ENCODE measurements around the gene ADAMTS4.

DNA sequence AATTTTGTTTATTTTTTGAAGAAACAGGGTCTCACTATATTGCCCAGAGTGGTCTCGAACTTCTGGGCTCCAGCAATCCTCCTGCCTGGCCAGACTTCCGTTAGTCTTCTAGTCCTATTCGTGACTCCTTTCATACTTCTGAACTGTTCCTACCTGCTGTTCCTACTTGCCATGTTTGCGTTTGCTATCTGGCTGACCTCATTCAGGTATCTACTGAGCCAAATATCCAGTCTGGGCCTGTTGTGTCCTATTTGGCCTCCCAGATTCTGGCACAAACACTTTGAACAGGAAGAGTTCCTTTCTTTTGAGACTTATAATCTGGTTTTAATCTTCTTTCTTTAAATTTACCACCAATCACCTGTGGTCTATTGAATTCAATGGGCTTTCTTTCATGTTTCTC, 46.0 kb upstream of the ADAMTS4 start:
- TF ChIP-seq, protein P1, sequence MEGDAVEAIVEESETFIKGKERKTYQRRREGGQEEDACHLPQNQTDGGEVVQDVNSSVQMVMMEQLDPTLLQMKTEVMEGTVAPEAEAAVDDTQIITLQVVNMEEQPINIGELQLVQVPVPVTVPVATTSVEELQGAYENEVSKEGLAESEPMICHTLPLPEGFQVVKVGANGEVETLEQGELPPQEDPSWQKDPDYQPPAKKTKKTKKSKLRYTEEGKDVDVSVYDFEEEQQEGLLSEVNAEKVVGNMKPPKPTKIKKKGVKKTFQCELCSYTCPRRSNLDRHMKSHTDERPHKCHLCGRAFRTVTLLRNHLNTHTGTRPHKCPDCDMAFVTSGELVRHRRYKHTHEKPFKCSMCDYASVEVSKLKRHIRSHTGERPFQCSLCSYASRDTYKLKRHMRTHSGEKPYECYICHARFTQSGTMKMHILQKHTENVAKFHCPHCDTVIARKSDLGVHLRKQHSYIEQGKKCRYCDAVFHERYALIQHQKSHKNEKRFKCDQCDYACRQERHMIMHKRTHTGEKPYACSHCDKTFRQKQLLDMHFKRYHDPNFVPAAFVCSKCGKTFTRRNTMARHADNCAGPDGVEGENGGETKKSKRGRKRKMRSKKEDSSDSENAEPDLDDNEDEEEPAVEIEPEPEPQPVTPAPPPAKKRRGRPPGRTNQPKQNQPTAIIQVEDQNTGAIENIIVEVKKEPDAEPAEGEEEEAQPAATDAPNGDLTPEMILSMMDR (IDR thresholded peaks at IDR 0.05; ENCODE audit: extremely low read depth in 1 of 2, insufficient read depth in 1 of 2, low read depth in 1 of 2, low read length in 2 of 2), result no peak
- no peak for TF ChIP-seq EZH2 (IDR thresholded peaks at IDR 0.05; ENCODE audit: borderline replicate concordance, low read depth, low read length, severe bottlenecking)
- TF ChIP-seq POLR2A (IDR thresholded peaks at IDR 0.05; ENCODE audit: low read depth, low read length), result no peak
- no peak for TF ChIP-seq POLR2AphosphoS5 (IDR thresholded peaks at IDR 0.05; ENCODE audit: insufficient read depth, low read depth, low read length)

All from endothelial cell of umbilical vein (primary cell).